Measurements from ENCODE around the gene TLN1. TPM values are rescaled to one million over a fixed set of nuclear protein-coding genes. Genes with fewer than 3 reads are reported as not detected.

TLN1 gene
- total and polyA plus RNA-seq, 2 of the 8 experiments (the other 6 are each of a cell fraction or from before 2014, with no cell fraction given): 28.1 to 90.1 TPM

DNA sequence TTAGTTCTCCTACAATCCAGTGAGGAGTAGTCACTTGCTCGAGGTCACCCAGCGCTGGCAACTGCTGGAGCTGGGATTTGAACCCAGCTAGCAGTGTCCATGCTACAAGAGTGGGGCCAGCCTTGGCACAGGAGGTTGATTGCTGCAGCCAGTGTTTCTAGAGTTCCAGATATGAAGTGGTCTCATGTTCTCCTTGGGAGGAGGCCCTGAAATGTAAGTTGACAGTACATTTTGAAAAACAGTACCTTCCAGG, 73.1 kb downstream of the TLN1 start:
- Histone ChIP-seq H4K8ac (ENCODE audit: extremely low read depth, insufficient read depth, low read length) (no peak overlapping the region), H2BK120ac (replicated peaks; ENCODE audit: low read depth, low read length) (no peak overlapping the region), H2BK20ac (ENCODE audit: low read length) (no peak overlapping the region), H3K79me2 (ENCODE audit: control insufficient read depth in 1 of 2, insufficient read depth in 2 of 2, low read length in 2 of 2) (no peaks in the 10 kb centered on the region), H3K4me3 (ENCODE audit: extremely low read depth in 1 of 4, insufficient read depth in 2 of 4, low read depth in 3 of 4, low read length in 4 of 4) (peak overlapping the region; percentile 70 to 92 (median 86)), H3K14ac (ENCODE audit: insufficient read length) (no peak overlapping the region), H3K4me2 (ENCODE audit: insufficient read depth in 1 of 2, low read depth in 2 of 2, low read length in 2 of 2) (peak overlapping the region; percentile 77 to 92), H3K36me3 (ENCODE audit: control insufficient read depth in 2 of 4, insufficient read depth in 4 of 4, low read length in 3 of 4) (peaks cover 6 to 32% (median 13%) of the 10 kb centered on the region in 4 experiments), H2AK5ac (ENCODE audit: low read depth, low read length) (no peak overlapping the region), H2BK15ac (ENCODE audit: low read length) (no peak overlapping the region), H3K4me1 (replicated peaks in 1 of 4; ENCODE audit: control insufficient read depth in 3 of 4, insufficient read depth in 4 of 4, low read length in 3 of 4) (peaks cover 0 to 2% (median 0%) of the 10 kb centered on the region in 4 experiments; a peak in 4 of 7 replicates), H3K27me3 (replicated peaks in 1 of 4; ENCODE audit: control insufficient read depth in 3 of 4, extremely low read depth in 1 of 4, insufficient read depth in 3 of 4, low read length in 3 of 4) (peaks cover 0 to 7% (median 0%) of the 10 kb centered on the region in 4 experiments; a peak in 1 of 7 replicates), H3K9me3 (ENCODE audit: insufficient read depth in 2 of 2, low read depth in 1 of 2, low read length in 1 of 2) (no peaks in the 10 kb centered on the region), H3K27ac (ENCODE audit: low read depth, low read length) (peak overlapping the region; percentile 99; the same call in 1 of the 2 replicates), H3K4ac (replicated peaks; ENCODE audit: insufficient read length, low read depth, low read length) (no peak overlapping the region), H4K20me1 (replicated peaks in 1 of 2; ENCODE audit: control insufficient read depth in 1 of 2, insufficient read depth in 2 of 2, low read length in 2 of 2) (peaks cover 2 to 6% of the 10 kb centered on the region in 2 experiments), H3K18ac (ENCODE audit: extremely low read depth, low read length) (no peak overlapping the region), H2AFZ (ENCODE audit: low read length) (no peak overlapping the region), H3K9ac (replicated peaks in 1 of 4; ENCODE audit: extremely low read depth in 1 of 4, low read depth in 3 of 4, low read length in 3 of 4) (peak overlapping the region in 3 of 4 experiments; percentile 42 to 90 (median 88); a peak in 5 of 7 replicates), H3K56ac (replicated peaks; ENCODE audit: insufficient read length, low read depth, low read length) (peak overlapping the region; percentile 36), H2BK5ac (ENCODE audit: low read depth, low read length) (0 out of 2 replicates have a peak overlapping the region, but pooled peaks have one; percentile 94), H3K23ac (ENCODE audit: insufficient read length) (no peak overlapping the region), H4K5ac (ENCODE audit: insufficient read length, low read depth, low read length) (no peak overlapping the region), H4K91ac (replicated peaks; ENCODE audit: insufficient read length, low read length) (no peak overlapping the region), H3K23me2 (ENCODE audit: low read depth, low read length) (peaks cover 10% of the 10 kb centered on the region), H3K79me1 (ENCODE audit: low read depth, low read length) (peaks cover 2% of the 10 kb centered on the region; the same call in 1 of the 2 replicates), H2BK12ac (ENCODE audit: low read depth, low read length) (0 out of 2 replicates have a peak overlapping the region, but pooled peaks have one; percentile 23)
- CTCF ChIA-PET (ENCODE audit: partially characterized antibody): interaction anchor here (0.9 to 15.9 kb wide), 11 partner anchors 11 to 97 kb away, joined by 3 to 347 read pairs (median 9); partner anchors contain the start of genes CA9, CREB3, SIT1 and TLN1
- FAIRE-seq (no peak), DNase-seq (ENCODE audit: low read depth in 1 of 2, low spot score in 2 of 2) (no peak)
- 8% methylated on average over 2 of the region's 2 CpGs; no CpG with 5 or more reads in 1 of the 2 experiments for WGBS, 2 experiments (ENCODE audit: extremely low coverage in 1 of 2, insufficient coverage in 1 of 2, insufficient read length in 1 of 2, insufficient replicate concordance in 2 of 2, low coverage in 1 of 2, low lambda C conversion rate in 2 of 2, missing lambda C conversion rate in 1 of 2)
- POLR2A ChIA-PET (ENCODE audit: partially characterized antibody): interaction anchor here (1.0 to 7.9 kb wide), 9 partner anchors 11 to 587 kb away, joined by 3 to 84 read pairs (median 6); partner anchors contain the start of genes CA9, TPM2 and VCP
- TF ChIP-seq RXRA (IDR thresholded peaks at IDR 0.05; ENCODE audit: insufficient read depth, low read depth, low read length): no peak
- TF ChIP-seq RNF2 (IDR thresholded peaks at IDR 0.05; ENCODE audit: borderline replicate concordance, low read depth, low read length, missing control alignments, poor library complexity, severe bottlenecking): no peak
- TF ChIP-seq ATF2 (IDR thresholded peaks at IDR 0.05; ENCODE audit: low read length): no peak
- TF ChIP-seq TAF1 (IDR thresholded peaks at IDR 0.05; ENCODE audit: low read depth, low read length): no peak
- TF ChIP-seq TBP (IDR thresholded peaks at IDR 0.05; ENCODE audit: low read depth, low read length): no peak
- TF ChIP-seq JUND (IDR thresholded peaks at IDR 0.05; ENCODE audit: low read length): no peak
- TF ChIP-seq JUN (IDR thresholded peaks at IDR 0.05; ENCODE audit: low read depth, low read length): no peak
- TF ChIP-seq BACH1 (IDR thresholded peaks at IDR 0.05; ENCODE audit: low read length): no peak
- TF ChIP-seq, protein P1, sequence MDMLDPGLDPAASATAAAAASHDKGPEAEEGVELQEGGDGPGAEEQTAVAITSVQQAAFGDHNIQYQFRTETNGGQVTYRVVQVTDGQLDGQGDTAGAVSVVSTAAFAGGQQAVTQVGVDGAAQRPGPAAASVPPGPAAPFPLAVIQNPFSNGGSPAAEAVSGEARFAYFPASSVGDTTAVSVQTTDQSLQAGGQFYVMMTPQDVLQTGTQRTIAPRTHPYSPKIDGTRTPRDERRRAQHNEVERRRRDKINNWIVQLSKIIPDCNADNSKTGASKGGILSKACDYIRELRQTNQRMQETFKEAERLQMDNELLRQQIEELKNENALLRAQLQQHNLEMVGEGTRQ (IDR thresholded peaks at IDR 0.05; ENCODE audit: low read length): no peak
- TF ChIP-seq SP4 (IDR thresholded peaks at IDR 0.05; ENCODE audit: low read length): no peak
- no peak for TF ChIP-seq POU5F1 (IDR thresholded peaks at IDR 0.05; ENCODE audit: low read depth, low read length)
